Breast epithelium (tissue), 3 donors: Measurements from ENCODE around the gene SRRM2.

Source experiments
- POLR2A ChIP-seq: fragments of 450-650 bp; IDR thresholded peaks from one replicate; pipeline ENCODE4 v1.6.1; 2016; ENCODE audit warnings: antibody characterized with exemption, mild to moderate bottlenecking, moderate library complexity
- TF ChIP-seq, protein P1 (sequence below), 3 donors: fragments of 450-650 bp; IDR thresholded peaks; one replicate each; pipeline ENCODE4 v1.5.1; 2016 to 2017; ENCODE audit warnings: antibody characterized with exemption in 3 of 3, mild to moderate bottlenecking in 3 of 3, moderate library complexity in 3 of 3

- no peak for TF ChIP-seq POLR2A
- TF ChIP-seq, protein P1, sequence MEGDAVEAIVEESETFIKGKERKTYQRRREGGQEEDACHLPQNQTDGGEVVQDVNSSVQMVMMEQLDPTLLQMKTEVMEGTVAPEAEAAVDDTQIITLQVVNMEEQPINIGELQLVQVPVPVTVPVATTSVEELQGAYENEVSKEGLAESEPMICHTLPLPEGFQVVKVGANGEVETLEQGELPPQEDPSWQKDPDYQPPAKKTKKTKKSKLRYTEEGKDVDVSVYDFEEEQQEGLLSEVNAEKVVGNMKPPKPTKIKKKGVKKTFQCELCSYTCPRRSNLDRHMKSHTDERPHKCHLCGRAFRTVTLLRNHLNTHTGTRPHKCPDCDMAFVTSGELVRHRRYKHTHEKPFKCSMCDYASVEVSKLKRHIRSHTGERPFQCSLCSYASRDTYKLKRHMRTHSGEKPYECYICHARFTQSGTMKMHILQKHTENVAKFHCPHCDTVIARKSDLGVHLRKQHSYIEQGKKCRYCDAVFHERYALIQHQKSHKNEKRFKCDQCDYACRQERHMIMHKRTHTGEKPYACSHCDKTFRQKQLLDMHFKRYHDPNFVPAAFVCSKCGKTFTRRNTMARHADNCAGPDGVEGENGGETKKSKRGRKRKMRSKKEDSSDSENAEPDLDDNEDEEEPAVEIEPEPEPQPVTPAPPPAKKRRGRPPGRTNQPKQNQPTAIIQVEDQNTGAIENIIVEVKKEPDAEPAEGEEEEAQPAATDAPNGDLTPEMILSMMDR (IDR thresholded peaks at IDR 0.05), result no peak
Measured at GRCh38 chr16:2711370-2712062, 40.9 kb upstream of the SRRM2 start.
